SK-N-SH (cell line): ENCODE results near the gene PANK4.

Experiments
- FOXM1 ChIP-seq: IDR thresholded peaks from 2 replicates; pipeline ENCODE4 v1.4.0; 2012; ENCODE audit warnings: low read depth, mild to moderate bottlenecking
- TF ChIP-seq, protein P1 (sequence below): IDR thresholded peaks from 2 replicates; pipeline ENCODE4 v1.6.1; 2012; ENCODE audit warnings: mild to moderate bottlenecking, low read depth, low read length, moderate library complexity
- TF ChIP-seq, protein P2 (sequence below): fragments of 200-600 bp; sonication (generic); IDR thresholded peaks from 2 replicates; pipeline ENCODE4 v1.6.1; 2017; ENCODE audit warnings: antibody characterized with exemption, mild to moderate bottlenecking, moderate library complexity

DNA sequence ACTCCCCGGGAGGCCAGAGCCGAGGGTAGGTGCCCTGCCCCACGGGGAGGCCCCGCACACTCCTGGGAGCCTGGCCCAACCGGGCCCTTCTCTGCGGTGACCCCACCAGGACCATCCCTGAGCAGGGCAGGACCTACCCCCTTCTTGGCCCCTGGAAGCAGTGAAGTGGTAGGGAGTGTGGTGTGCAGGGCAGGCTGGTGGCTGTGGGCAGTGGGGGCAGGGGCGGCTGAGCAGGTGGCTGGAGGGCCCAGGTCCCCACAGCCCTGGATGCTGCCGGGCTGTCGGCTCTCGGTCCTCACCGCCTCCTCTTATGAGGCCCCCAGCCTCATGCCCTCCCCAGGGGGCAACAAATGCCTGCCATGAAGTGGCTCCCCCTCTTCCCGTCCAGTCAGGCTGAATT, 30.9 kb downstream of the PANK4 start:
- TF ChIP-seq, protein P1, sequence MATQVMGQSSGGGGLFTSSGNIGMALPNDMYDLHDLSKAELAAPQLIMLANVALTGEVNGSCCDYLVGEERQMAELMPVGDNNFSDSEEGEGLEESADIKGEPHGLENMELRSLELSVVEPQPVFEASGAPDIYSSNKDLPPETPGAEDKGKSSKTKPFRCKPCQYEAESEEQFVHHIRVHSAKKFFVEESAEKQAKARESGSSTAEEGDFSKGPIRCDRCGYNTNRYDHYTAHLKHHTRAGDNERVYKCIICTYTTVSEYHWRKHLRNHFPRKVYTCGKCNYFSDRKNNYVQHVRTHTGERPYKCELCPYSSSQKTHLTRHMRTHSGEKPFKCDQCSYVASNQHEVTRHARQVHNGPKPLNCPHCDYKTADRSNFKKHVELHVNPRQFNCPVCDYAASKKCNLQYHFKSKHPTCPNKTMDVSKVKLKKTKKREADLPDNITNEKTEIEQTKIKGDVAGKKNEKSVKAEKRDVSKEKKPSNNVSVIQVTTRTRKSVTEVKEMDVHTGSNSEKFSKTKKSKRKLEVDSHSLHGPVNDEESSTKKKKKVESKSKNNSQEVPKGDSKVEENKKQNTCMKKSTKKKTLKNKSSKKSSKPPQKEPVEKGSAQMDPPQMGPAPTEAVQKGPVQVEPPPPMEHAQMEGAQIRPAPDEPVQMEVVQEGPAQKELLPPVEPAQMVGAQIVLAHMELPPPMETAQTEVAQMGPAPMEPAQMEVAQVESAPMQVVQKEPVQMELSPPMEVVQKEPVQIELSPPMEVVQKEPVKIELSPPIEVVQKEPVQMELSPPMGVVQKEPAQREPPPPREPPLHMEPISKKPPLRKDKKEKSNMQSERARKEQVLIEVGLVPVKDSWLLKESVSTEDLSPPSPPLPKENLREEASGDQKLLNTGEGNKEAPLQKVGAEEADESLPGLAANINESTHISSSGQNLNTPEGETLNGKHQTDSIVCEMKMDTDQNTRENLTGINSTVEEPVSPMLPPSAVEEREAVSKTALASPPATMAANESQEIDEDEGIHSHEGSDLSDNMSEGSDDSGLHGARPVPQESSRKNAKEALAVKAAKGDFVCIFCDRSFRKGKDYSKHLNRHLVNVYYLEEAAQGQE = no peak
- TF ChIP-seq, protein P2, sequence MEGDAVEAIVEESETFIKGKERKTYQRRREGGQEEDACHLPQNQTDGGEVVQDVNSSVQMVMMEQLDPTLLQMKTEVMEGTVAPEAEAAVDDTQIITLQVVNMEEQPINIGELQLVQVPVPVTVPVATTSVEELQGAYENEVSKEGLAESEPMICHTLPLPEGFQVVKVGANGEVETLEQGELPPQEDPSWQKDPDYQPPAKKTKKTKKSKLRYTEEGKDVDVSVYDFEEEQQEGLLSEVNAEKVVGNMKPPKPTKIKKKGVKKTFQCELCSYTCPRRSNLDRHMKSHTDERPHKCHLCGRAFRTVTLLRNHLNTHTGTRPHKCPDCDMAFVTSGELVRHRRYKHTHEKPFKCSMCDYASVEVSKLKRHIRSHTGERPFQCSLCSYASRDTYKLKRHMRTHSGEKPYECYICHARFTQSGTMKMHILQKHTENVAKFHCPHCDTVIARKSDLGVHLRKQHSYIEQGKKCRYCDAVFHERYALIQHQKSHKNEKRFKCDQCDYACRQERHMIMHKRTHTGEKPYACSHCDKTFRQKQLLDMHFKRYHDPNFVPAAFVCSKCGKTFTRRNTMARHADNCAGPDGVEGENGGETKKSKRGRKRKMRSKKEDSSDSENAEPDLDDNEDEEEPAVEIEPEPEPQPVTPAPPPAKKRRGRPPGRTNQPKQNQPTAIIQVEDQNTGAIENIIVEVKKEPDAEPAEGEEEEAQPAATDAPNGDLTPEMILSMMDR = no peak
- TF ChIP-seq FOXM1 = no peak
